Nephron (organoid): ENCODE measurements around the gene PCDHGA12.

ENCODE experiments used
- H3K27ac Mint-ChIP-seq, 3 experiments: 2 replicates each; pipeline ENCODE4 v1.8.0; 2020; ENCODE audit warnings: mixed read lengths in 3 of 3, mild to moderate bottlenecking in 2 of 3, moderate library complexity in 1 of 3
- H3K27me3 Mint-ChIP-seq: 2 replicates; pipeline ENCODE4 v1.8.0; 2021; ENCODE audit warnings: low read depth, mild to moderate bottlenecking, moderate library complexity, mixed read lengths
- H3K36me3 Mint-ChIP-seq: 2 replicates; pipeline ENCODE4 v1.8.0; 2020; ENCODE audit warnings: low read depth, mixed read lengths
- H3K4me1 Mint-ChIP-seq: 2 replicates; pipeline ENCODE4 v1.8.0; 2020; ENCODE audit warnings: mixed read lengths
- H3K4me3 Mint-ChIP-seq, 3 experiments: 2 replicates each; pipeline ENCODE4 v1.8.0; 2020; ENCODE audit warnings: mild to moderate bottlenecking in 3 of 3, mixed read lengths in 3 of 3, moderate library complexity in 2 of 3
- H3K9me3 Mint-ChIP-seq: 2 replicates; pipeline ENCODE4 v1.8.0; 2020; ENCODE audit warnings: mixed read lengths
- CTCF ChIP-seq, 3 experiments: fragments of 200-600 bp; sonication (generic); IDR thresholded peaks; one replicate each; pipeline ENCODE4 v1.5.0; 2021; ENCODE audit warnings: antibody characterized with exemption in 3 of 3; ENCODE audit not compliant: unreplicated experiment in 3 of 3

The PCDHGA12 gene

GRCh38 chr5:141441571-141442170 lies 11.4 kb downstream of the PCDHGA12 start:
- Mint-ChIP-seq H3K36me3 (peaks cover 91% of the 10 kb centered on the region), H3K27ac (no peak overlapping the region), H3K4me3 (no peak overlapping the region), H3K9me3 (peaks cover 83% of the 10 kb centered on the region), H3K27me3 (no peaks in the 10 kb centered on the region), H3K4me1 (no peaks in the 10 kb centered on the region)
- TF ChIP-seq CTCF (IDR thresholded peaks at IDR 0.05; ENCODE audit: unreplicated experiment in 3 of 3): no peak

GRCh38 chr5:141465351-141465750 lies 35.0 kb downstream of the PCDHGA12 start:
- H3K4me1 Mint-ChIP-seq: no peaks in the 10 kb centered on the region
- H3K36me3 Mint-ChIP-seq: peaks cover 43% of the 10 kb centered on the region
- H3K4me3 Mint-ChIP-seq: no peak overlapping the region
- H3K27ac Mint-ChIP-seq: no peak overlapping the region
- H3K9me3 Mint-ChIP-seq: peaks cover 27% of the 10 kb centered on the region
- TF ChIP-seq CTCF (IDR thresholded peaks at IDR 0.05; ENCODE audit: unreplicated experiment in 3 of 3): no peak
- H3K27me3 Mint-ChIP-seq: no peaks in the 10 kb centered on the region

- Mint-ChIP-seq H3K27me3 (no peaks in the 10 kb centered on the region), H3K4me1 (peaks cover 23% of the 10 kb centered on the region), H3K4me3 (peak within 1 kb of the TSS; percentile 98 to 99 (median 98)), H3K9me3 (peaks cover 43% of the 10 kb centered on the region), H3K36me3 (peaks cover 65% of the 10 kb centered on the region), H3K27ac (peak within 1 kb of the TSS; percentile 95 to 98 (median 97))
- peak in 1 of 3 experiments; percentile 33 for TF ChIP-seq CTCF (IDR thresholded peaks at IDR 0.05; ENCODE audit: unreplicated experiment in 3 of 3)
Observed at GRCh38 chr5:141475625-141476131, 45.4 kb downstream of the PCDHGA12 start, which contains the start of gene PCDHGC3. TSS of gene PCDHGC3 (plus strand) at chr5:141475966. CDS start at chr5:141476117, 151 bp downstream.

- no peaks in the 10 kb centered on the region for H3K27me3 Mint-ChIP-seq
- H3K36me3 Mint-ChIP-seq: peaks cover 69% of the 10 kb centered on the region
- TF ChIP-seq CTCF (IDR thresholded peaks at IDR 0.05; ENCODE audit: unreplicated experiment in 3 of 3): no peak
- peaks cover 43% of the 10 kb centered on the region for H3K9me3 Mint-ChIP-seq
- H3K27ac Mint-ChIP-seq: peak overlapping the region; percentile 95 to 98 (median 97)
- peaks cover 23% of the 10 kb centered on the region for H3K4me1 Mint-ChIP-seq
- H3K4me3 Mint-ChIP-seq: peak overlapping the region; percentile 98 to 99 (median 98)
Observed at GRCh38 chr5:141476132-141476911, 46.0 kb downstream of the PCDHGA12 start.

- no peak for TF ChIP-seq CTCF (IDR thresholded peaks at IDR 0.05; ENCODE audit: unreplicated experiment in 3 of 3)
- H3K27ac Mint-ChIP-seq: no peak overlapping the region
- H3K4me1 Mint-ChIP-seq: peaks cover 23% of the 10 kb centered on the region
- H3K4me3 Mint-ChIP-seq: peak overlapping the region; percentile 98 to 99 (median 98)
- peaks cover 64% of the 10 kb centered on the region for H3K36me3 Mint-ChIP-seq
- H3K9me3 Mint-ChIP-seq: peaks cover 44% of the 10 kb centered on the region
- H3K27me3 Mint-ChIP-seq: no peaks in the 10 kb centered on the region
Observed at GRCh38 chr5:141477044-141477575, 46.8 kb downstream of the PCDHGA12 start.
